Keratinocyte (primary cell): ENCODE measurements around the gene SMIM12. TPM values are rescaled to one million over a fixed set of nuclear protein-coding genes. Genes with fewer than 3 reads are reported as not detected.

Experiments
- DNase-seq: peaks from one replicate; pipeline ENCODE4 v3.0.0-alpha.2; 2011; ENCODE audit warnings: low read depth, missing footprints, low spot score
- FAIRE-seq: peaks from 2 replicates; lab custom pipeline; 2011; peaks lifted over from hg19 to GRCh38; lab: Jason Lieb, UNC
- H2AFZ ChIP-seq: 2 replicates; pipeline ENCODE4 v1.6.0; 2012; ENCODE audit warnings: low read length, control low read depth, inconsistent platforms; ENCODE audit not compliant: control insufficient read depth
- H3K27ac ChIP-seq: 2 replicates; pipeline ENCODE4 v1.5.1; 2011; ENCODE audit warnings: low read length; ENCODE audit not compliant: control insufficient read depth, insufficient read depth
- H3K27me3 ChIP-seq: 3 replicates; pipeline ENCODE4 v1.6.0; 2011; ENCODE audit warnings: low read length; ENCODE audit not compliant: control insufficient read depth, insufficient read depth; ENCODE audit errors: extremely low read depth
- H3K36me3 ChIP-seq, 2 experiments: 2 replicates in 1 of 2; 3 replicates in 1 of 2; pipeline ENCODE4 v1.5.1; 2011; ENCODE audit warnings: low read length in 2 of 2, mild to moderate bottlenecking in 1 of 2; ENCODE audit not compliant: control insufficient read depth in 2 of 2, insufficient read depth in 2 of 2; ENCODE audit errors: extremely low read depth in 1 of 2
- H3K4me1 ChIP-seq: 3 replicates; pipeline ENCODE4 v1.5.1; 2011; ENCODE audit warnings: low read length; ENCODE audit not compliant: control insufficient read depth, insufficient read depth; ENCODE audit errors: extremely low read depth
- H3K4me2 ChIP-seq: 3 replicates; pipeline ENCODE4 v1.6.0; 2011; ENCODE audit warnings: low read depth, low read length; ENCODE audit not compliant: control insufficient read depth, insufficient read depth; ENCODE audit errors: extremely low read depth
- H3K4me3 ChIP-seq, 3 experiments: fragments of 200-600 bp in 1 of 3; sonication (generic) in 1 of 3; 2 replicates in 2 of 3; 3 replicates in 1 of 3; pipeline ENCODE4 v1.5.1; 2011 to 2016; ENCODE audit warnings: low read length in 3 of 3, mild to moderate bottlenecking in 3 of 3, control low read depth in 2 of 3, inconsistent platforms in 1 of 3, low read depth in 1 of 3, mixed read lengths in 1 of 3, mixed run types in 1 of 3, moderate library complexity in 1 of 3; ENCODE audit not compliant: control insufficient read depth in 2 of 3, insufficient read depth in 2 of 3; ENCODE audit errors: extremely low read depth in 1 of 3
- H3K79me2 ChIP-seq: 2 replicates; pipeline ENCODE4 v1.6.0; 2012; ENCODE audit warnings: low read length; ENCODE audit not compliant: control insufficient read depth, insufficient read depth
- H3K9ac ChIP-seq: 3 replicates; pipeline ENCODE4 v1.6.0; 2011; ENCODE audit warnings: low read length; ENCODE audit not compliant: control insufficient read depth, insufficient read depth; ENCODE audit errors: extremely low read depth
- H3K9me1 ChIP-seq: 3 replicates; pipeline ENCODE4 v1.6.0; 2011; ENCODE audit warnings: low read length; ENCODE audit not compliant: control insufficient read depth, insufficient read depth; ENCODE audit errors: extremely low read depth
- H3K9me3 ChIP-seq: 2 replicates; pipeline ENCODE4 v1.5.1; 2012; ENCODE audit warnings: low read depth, low read length; ENCODE audit not compliant: control insufficient read depth
- H4K20me1 ChIP-seq: 3 replicates; pipeline ENCODE4 v1.6.0; 2011; ENCODE audit warnings: low read length; ENCODE audit not compliant: control insufficient read depth, insufficient read depth; ENCODE audit errors: extremely low read depth
- CTCF ChIP-seq, 3 experiments: IDR thresholded peaks in 1 of 3; conservative IDR thresholded peaks in 1 of 3; optimal IDR thresholded peaks in 1 of 3; 2 replicates in 2 of 3; 3 replicates in 1 of 3; pipeline versions ENCODE3 to v1.5.1; 2011; ENCODE audit warnings: low read length in 3 of 3, mild to moderate bottlenecking in 3 of 3, moderate library complexity in 2 of 3, control low read depth in 1 of 3, inconsistent platforms in 1 of 3; ENCODE audit not compliant: insufficient read depth in 2 of 3; ENCODE audit errors: extremely low read depth in 1 of 3
- EZH2 ChIP-seq: IDR thresholded peaks from one replicate; pipeline ENCODE4 v1.6.1; 2012; ENCODE audit warnings: inconsistent platforms, mild to moderate bottlenecking, low read length, moderate library complexity
- dilution Hi-C: fragments of 300-500 bp; cut with MboI; formaldehyde crosslinking; loops from one replicate; pipeline ENCODE4 v1.7.0; 2020; ENCODE audit warnings: low sequenced_read_pairs; ENCODE audit not compliant: extremely low pct_ligation_motif_present
- polyA plus RNA-seq, 5 experiments: library from polyadenylated mRNA; depleted of rRNA in 3 of 5; stranded (reverse) in 3 of 5; stranded (forward) in 1 of 5; unstranded in 1 of 5; fragments of >200 nt; gene quantifications; 1 replicate in 1 of 5; 2 replicates in 3 of 5; 3 replicates in 1 of 5; pipeline versions ENCODE4 v1.2.1 to v1.2.3, GENCODE V29; 2011 to 2012; ENCODE audit warnings: missing spikeins in 2 of 5, low read depth in 1 of 5, low replicate concordance in 1 of 5

SMIM12 gene
- polyA plus RNA-seq, 1 donor (not counting 4 experiments of a cell fraction or from before 2014, with no cell fraction given) = 51.5 TPM

GRCh38 chr1:34907487-34908090 lies 48.0 kb upstream of the SMIM12 start:
- Histone ChIP-seq H3K4me2 (no peak overlapping the region), H3K4me3 (no peak overlapping the region), H4K20me1 (peaks cover 2% of the 10 kb centered on the region), H3K9ac (no peak overlapping the region), H3K27ac (no peak overlapping the region), H2AFZ (no peak overlapping the region), H3K27me3 (no peaks in the 10 kb centered on the region), H3K9me3 (no peaks in the 10 kb centered on the region), H3K79me2 (no peaks in the 10 kb centered on the region), H3K9me1 (no peaks in the 10 kb centered on the region), H3K36me3 (no peaks in the 10 kb centered on the region), H3K4me1 (no peaks in the 10 kb centered on the region)
- no peak for TF ChIP-seq CTCF (optimal IDR thresholded peaks at IDR 0.05 in 1 of 3, IDR thresholded peaks at IDR 0.05 in 1 of 3, conservative IDR thresholded peaks at IDR 0.05 in 1 of 3; ENCODE audit: extremely low read depth in 1 of 3, insufficient read depth in 2 of 3, low read length in 3 of 3)
- DNase-seq (no peak), FAIRE-seq (no peak)
- dilution Hi-C loops = no loop called here

- Histone ChIP-seq H3K9ac (no peak overlapping the region), H3K27ac (no peak overlapping the region), H3K36me3 (no peaks in the 10 kb centered on the region), H3K79me2 (no peaks in the 10 kb centered on the region), H3K4me3 (no peak overlapping the region), H3K9me3 (no peaks in the 10 kb centered on the region), H3K9me1 (no peaks in the 10 kb centered on the region), H2AFZ (no peak overlapping the region), H3K27me3 (no peaks in the 10 kb centered on the region), H3K4me1 (no peaks in the 10 kb centered on the region), H3K4me2 (no peak overlapping the region), H4K20me1 (peaks cover 2% of the 10 kb centered on the region)
- FAIRE-seq (no peak), DNase-seq (no peak)
- dilution Hi-C loops = no loop called here
- TF ChIP-seq EZH2 = no peak
- TF ChIP-seq CTCF (optimal IDR thresholded peaks at IDR 0.05 in 1 of 3, IDR thresholded peaks at IDR 0.05 in 1 of 3, conservative IDR thresholded peaks at IDR 0.05 in 1 of 3; ENCODE audit: extremely low read depth in 1 of 3, insufficient read depth in 2 of 3, low read length in 3 of 3) = no peak
Measured at GRCh38 chr1:34906756-34907155, 47.2 kb upstream of the SMIM12 start.
